H4 (cell line): ENCODE measurements around the gene COPZ1. TPM values are rescaled to one million over a fixed set of nuclear protein-coding genes. Genes with fewer than 3 reads are reported as not detected.
"Not testable (repeated sequence)": the region's sequence is repeated elsewhere in the genome, so short reads cannot be mapped to it uniquely, and the experiment has no call there.

Experiments
- DNase-seq: peaks from one replicate; pipeline ENCODE4 v3.0.0-alpha.2; 2015; ENCODE audit warnings: low spot score
- total RNA-seq: library from RNA; depleted of rRNA; stranded (reverse); fragments of >200 nt; shearing (Covaris generic); gene quantifications from 2 replicates; pipeline ENCODE4 v1.2.3, GENCODE V29; 2014; rRNA removed

COPZ1 gene
- 155 and 212 TPM in 2 replicates for total RNA-seq

GRCh38 chr12:54324617-54325441 lies at the start of gene COPZ1:
Gene COPZ1 (plus strand): TSS chr12:54325131. CDS start chr12:54325164, 33 bp downstream.
- peak; percentile 99 for DNase-seq

DNA sequence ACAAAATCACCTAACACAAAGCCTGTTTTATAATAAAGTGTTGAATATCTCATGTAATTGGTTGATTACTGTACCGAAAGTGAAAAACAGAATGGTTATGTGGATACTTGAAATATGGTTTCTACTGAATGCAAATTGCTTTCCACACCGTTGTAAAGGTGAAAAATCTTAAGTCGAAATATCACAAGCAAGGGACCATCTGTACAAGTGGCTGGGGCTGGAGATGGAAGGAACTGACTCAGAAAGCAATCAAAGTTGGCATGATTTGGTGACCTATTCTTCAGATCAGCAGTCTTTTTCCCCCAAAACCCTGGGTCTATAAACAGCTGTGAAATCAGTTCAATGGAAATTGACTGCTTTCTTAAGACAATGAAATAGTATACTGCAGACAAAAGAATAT lies 48.6 kb upstream of the COPZ1 start:
- no peak for DNase-seq

- no peak for DNase-seq
These were observed 47.1 kb upstream of the COPZ1 start for GRCh38 chr12:54277823-54278276.

DNA sequence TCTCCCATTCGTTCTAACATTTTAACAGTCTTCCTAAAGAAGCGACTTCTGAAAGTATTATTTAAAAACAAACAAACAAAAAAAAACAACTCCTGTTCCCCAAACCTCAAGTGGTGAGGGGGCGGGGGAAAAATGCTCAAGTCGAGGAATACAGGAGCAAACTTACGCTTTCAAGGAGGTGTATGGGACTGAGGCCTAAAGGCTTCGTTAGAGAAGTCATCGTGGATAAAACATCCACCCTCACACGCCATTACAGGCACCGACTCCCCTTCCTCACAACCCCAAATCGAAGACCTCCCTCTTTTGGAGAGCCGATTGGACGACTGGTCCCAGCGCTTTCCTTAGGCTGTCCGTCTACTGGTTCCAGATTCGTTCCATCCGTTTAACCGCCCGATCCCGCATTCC lies 45.7 kb upstream of the COPZ1 start:
- no peak for DNase-seq

- DNase-seq: peak; percentile 99
These were observed 45.1 kb upstream of the COPZ1 start, which contains the start of gene CBX5 for GRCh38 chr12:54279632-54280467. Gene CBX5 (minus strand): TSS chr12:54280122. CDS start chr12:54257650, 22,472 bp downstream.

DNA sequence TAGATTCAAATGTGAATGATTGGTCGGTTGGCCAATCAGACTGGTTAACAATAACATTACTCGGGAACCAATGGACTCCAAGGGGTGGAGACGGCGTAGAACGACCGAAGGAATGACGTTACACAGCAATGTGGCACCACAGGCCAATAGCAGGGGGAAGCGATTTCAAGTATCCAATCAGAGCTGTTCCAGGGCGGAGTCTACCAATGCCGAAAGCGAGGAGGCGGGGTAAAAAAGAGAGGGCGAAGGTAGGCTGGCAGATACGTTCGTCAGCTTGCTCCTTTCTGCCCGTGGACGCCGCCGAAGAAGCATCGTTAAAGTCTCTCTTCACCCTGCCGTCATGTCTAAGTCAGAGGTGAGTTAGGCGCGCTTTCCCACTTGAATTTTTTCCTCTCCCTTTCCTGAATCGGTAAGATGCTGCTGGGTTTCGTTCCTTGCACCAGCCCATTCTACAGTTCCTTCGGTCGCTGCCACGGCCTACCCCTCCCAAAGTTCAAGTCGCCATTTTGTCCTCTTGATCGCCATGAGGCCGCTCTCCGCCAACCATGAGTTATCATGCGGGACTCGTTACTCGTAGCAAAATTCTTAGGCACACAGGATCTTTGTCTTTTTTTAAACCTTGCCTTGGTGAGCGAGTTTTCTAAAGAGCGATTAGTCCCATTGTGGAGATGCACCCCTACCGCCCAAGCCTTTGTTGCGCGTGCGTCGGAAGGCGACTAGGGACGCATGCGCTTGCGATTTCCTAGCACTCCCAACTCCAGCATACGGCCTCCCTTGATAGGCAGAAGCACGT lies 44.3 kb upstream of the COPZ1 start, which contains the start of gene HNRNPA1:
Gene HNRNPA1 (plus strand): TSS at position 259 of the 793 bp plus-strand sequence. CDS start 82 bp downstream, at position 341.
- peak; percentile 100 for DNase-seq

DNA sequence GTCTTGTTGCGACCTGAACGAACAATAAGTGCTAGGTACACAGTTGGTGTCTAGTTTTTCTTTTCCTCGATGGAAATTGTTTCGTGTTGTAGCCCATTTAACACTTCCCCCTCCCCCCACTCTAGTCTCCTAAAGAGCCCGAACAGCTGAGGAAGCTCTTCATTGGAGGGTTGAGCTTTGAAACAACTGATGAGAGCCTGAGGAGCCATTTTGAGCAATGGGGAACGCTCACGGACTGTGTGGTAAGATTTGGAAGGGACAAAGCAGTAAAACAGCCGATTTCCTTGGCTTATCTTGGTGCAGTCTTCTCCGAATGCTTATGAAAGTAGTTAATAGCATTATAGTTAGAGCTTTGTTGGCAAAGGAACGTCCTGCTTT lies 43.7 kb upstream of the COPZ1 start:
- DNase-seq: not testable (repeated sequence)

- not testable (repeated sequence) for DNase-seq
These were observed 43.2 kb upstream of the COPZ1 start for GRCh38 chr12:54281694-54282093.

DNA sequence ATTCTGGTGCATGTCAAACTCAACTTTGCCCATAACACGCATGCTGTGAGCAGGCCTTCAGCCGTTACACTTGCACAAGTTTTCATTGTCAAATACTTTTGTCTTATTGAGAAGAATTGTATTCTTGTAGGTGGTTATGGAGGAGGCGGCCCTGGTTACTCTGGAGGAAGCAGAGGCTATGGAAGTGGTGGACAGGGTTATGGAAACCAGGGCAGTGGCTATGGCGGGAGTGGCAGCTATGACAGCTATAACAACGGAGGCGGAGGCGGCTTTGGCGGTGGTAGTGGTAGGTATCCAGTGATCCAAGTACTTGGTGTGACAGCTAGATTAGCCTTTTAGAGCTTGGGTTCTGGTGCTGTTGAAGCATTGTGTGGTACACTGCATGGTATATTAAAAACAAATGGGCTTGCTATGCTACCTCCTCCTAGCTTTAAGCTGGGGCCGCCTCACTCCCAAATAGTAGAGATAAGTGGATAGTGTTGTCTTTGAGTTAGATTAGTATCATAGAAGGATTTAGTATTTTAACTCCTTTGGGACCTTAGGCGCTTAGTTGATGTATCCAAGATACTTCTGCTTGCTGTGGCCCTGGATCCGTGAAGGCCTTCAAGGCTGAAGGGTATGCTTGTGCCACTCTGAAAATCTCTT lies 41.9 kb upstream of the COPZ1 start:
- DNase-seq: no peak

- DNase-seq: not testable (repeated sequence)
These were observed 40.7 kb upstream of the COPZ1 start for GRCh38 chr12:54284070-54284780.

DNA sequence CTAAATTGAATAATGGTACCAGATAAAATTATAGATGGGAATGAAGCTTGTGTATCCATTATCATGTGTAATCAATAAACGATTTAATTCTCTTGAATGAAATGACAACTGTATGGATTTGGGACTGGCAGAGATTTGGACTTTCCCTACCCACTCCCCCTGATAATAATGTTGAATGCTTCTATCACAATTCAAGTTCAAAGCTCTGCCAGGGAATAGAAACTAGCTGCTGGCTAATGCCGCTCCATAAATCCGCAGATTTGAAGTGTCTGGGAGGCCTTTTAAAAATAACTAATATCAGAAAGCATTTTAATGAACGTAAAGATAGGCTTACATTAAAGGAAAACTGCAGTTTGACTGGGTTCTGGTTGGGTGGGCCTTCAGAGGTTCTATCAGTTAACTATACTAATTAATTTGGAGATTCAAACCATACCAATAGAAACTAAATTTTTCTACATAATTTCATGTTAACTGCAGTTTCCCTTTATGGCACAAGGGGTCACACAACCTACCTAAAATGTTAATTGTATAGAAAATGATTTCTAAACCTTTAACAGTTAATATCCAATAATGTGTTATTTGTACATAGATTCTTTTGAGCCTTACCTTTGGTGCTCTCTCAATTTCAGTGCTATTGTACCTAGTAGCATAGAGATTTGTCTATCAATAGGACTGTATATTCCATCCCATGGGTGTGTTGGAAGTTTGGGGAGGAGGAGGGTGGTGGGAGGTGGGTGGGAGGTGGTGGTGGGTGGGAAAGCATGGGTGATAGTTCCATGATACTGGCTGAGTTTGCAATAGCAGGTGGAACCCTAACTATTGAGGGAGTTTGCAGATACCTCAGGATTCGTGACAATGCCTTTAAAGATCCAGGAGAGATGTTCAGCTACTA lies 39.5 kb upstream of the COPZ1 start:
- no peak for DNase-seq

- no peak for DNase-seq
These were observed 38.6 kb upstream of the COPZ1 start for GRCh38 chr12:54286042-54287030.

DNA sequence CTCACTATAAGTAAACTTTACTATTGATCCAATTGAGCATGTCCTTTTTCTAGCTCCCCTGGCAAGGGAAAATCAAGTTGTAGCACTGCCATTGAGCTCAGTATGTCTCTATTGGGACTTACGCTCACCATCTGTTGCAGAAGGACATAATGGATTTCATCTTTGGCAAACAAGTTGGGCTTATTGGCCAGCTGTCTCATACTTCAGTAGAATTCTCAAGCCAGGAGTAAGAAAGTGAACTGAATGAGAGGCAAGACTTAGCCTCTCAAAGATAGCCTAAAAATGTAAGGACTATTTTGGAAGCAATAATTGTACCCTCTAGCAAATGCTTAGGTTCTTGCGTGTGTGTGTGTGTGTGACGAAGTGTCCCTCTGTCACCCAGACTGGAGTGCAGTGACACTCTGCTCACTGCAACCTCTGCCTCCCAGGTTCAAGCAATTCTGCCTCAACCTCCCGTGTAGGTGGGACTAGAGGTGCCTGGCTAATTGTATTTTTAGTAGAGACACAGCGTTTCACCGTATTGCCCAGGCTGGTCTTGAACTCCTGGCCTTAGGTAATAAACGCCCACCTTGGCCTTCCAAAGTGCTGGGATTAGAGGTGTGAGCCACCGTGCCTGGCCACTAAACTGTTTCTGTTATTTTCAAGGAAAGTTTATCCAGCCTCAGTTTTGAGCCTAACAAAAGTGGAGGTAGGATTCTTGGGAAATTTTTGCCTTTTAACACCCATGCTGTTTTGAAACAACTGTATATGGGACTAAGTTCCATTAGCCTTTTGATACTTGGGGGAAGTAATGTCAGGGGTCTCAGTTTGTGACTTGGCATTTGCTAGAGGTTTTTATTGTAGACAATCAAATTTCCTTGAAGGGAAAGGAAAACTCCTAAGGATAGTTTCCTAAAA lies 37.4 kb upstream of the COPZ1 start:
- no peak for DNase-seq

DNA sequence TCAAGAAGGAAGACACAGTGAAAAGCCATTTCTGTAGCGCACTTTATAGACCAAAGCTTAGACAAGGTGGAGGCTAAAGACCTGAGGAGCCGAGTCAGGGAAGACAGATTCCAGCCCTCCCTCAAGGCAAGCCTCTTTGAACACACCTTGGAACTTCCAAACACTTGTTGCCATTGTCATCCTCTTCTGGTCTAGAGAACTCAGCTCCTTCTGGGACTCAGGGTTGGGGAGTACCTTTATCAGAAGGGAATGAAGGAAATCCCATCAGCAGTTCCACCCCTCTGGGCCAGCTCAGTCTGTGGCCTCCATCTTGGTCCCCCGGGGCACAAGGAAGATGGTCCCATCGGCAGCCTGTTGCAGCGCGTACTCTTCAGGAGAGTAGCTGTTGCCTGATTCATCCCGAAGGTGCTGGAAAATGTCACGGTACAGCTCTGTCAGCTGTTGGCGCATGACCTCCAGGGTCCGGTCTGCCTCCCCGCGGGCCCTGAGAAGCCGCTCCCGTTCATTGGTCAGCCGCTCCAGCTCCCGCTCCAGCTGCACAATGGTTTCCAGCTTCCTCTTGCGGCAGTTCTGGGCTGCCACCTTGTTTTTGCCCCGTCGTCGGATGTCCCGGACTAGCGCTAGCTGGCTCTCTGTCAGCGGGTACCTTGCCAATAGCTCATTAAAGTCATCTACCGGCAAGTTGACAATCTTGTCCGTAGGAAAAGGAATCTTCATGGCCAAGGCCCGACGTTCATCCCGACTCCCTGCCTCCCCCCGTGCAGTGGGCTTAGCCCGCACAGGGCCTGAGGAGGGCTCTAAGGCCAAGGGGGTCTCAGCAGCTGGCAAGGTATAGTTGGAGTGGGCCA lies 32.6 kb upstream of the COPZ1 start:
- no peak for DNase-seq

- DNase-seq: no peak
These were observed 32.0 kb upstream of the COPZ1 start for GRCh38 chr12:54292931-54293241.
